SU-DHL-6 (cell line): ENCODE measurements around the gene UROC1.

Source experiments
- CTCF ChIP-seq: fragments of 200-600 bp; sonication (generic); IDR thresholded peaks from one replicate; pipeline ENCODE4 v1.5.1; 2017; ENCODE audit warnings: antibody characterized with exemption, mild to moderate bottlenecking, low read length, moderate library complexity; ENCODE audit not compliant: insufficient read depth, poor library complexity, severe bottlenecking
- EZH2phosphoT487 ChIP-seq: fragments of 200-600 bp; sonication (generic), shearing (Covaris generic); conservative IDR thresholded peaks from 2 replicates; pipeline ENCODE4 v1.6.1; 2018; ENCODE audit warnings: mild to moderate bottlenecking, antibody characterized with exemption, low read length, moderate library complexity, mixed read lengths

DNA sequence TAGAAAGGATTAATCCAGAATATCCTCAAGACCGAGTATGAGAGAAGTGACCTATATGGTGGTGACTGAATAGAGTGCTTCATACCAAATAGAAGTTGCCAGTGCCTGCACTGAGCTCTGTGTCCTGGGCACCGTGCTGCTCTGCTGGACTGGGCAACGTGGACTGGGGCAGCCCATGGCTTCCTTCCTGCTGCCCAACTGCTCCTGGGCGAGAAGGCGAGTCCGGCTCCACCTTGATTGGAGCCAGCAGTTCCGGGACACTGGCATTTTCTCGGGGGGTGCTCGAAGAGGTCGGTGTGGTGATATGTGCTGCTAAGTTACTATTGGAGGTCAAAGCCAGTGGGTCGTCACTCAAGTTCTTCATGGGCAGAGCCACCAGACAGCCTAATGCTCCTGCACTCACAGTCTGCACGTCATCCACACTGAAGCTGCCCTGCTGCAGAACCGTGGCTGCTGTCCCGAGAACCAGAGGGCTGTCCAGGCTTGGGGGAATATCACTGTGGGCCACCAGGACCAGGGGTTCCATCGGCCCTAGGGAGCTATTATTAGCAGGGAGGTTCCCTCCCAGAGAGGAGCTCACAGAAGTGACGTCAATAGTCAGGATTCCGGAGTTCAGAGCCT is 56.0 kb downstream of the UROC1 start:
- TF ChIP-seq CTCF = no peak
- no peak for TF ChIP-seq EZH2phosphoT487
